ENCODE measurements around the gene DMPK. TPM values are rescaled to one million over a fixed set of nuclear protein-coding genes. Genes with fewer than 3 reads are reported as not detected.
A peak's percentile ranks its signal among the peaks of the same experiment; 100 is the strongest.

Gene DMPK
- total and polyA plus RNA-seq, 2 experiments from 2014 or later = 9.8 to 24.0 TPM

- ATAC-seq (peak; percentile 2), DNase-seq (ENCODE audit: low spot score) (peak; percentile 41)
- H3K27ac ChIP-seq (ENCODE audit: low read depth) = no peak overlapping the region
- no peak overlapping the region for H3K4me3 Mint-ChIP-seq
- no peaks in the 10 kb centered on the region for H3K27me3 ChIP-seq (ENCODE audit: insufficient read depth)
- peaks cover 31% of the 10 kb centered on the region for H3K4me1 ChIP-seq (ENCODE audit: insufficient read depth)
- peak overlapping the region; percentile 79 for H3K4me2 ChIP-seq
- no peaks in the 10 kb centered on the region for H3K36me3 Mint-ChIP-seq (ENCODE audit: low read depth)
- H3K27ac Mint-ChIP-seq = no peak overlapping the region
- no peaks in the 10 kb centered on the region for H3K36me3 ChIP-seq (ENCODE audit: insufficient read depth)
- no peaks in the 10 kb centered on the region for H4K20me1 ChIP-seq (replicated peaks; ENCODE audit: insufficient read depth)
- H3K4me1 Mint-ChIP-seq = peaks cover 21% of the 10 kb centered on the region
- TF ChIP-seq JUNB (IDR thresholded peaks at IDR 0.05; ENCODE audit: unreplicated experiment) (no peak), CTCF (conservative IDR thresholded peaks at IDR 0.05; ENCODE audit: low read depth in 2 of 2) (no peak), ETS1 (IDR thresholded peaks at IDR 0.05) (no peak), NANOG (IDR thresholded peaks at IDR 0.05; ENCODE audit: borderline replicate concordance) (no peak), CREB1 (CRISPR knock-in tag; IDR thresholded peaks at IDR 0.05; ENCODE audit: low read depth) (no peak), EZH2phosphoT487 (IDR thresholded peaks at IDR 0.05; ENCODE audit: unreplicated experiment) (no peak), ZNF462 (CRISPR knock-in tag; IDR thresholded peaks at IDR 0.05) (no peak), EZH2 (IDR thresholded peaks at IDR 0.05; ENCODE audit: low read depth, unreplicated experiment) (no peak), ZNF331 (CRISPR knock-in tag; IDR thresholded peaks at IDR 0.05; ENCODE audit: low read depth) (no peak), REST (IDR thresholded peaks at IDR 0.05; ENCODE audit: unreplicated experiment) (no peak), ZNF114 (CRISPR knock-in tag; IDR thresholded peaks at IDR 0.05) (no peak), STAT1 (IDR thresholded peaks at IDR 0.05; ENCODE audit: unreplicated experiment) (no peak), POLR2AphosphoS5 (IDR thresholded peaks at IDR 0.05; ENCODE audit: low read depth) (no peak)
- H3K27me3 Mint-ChIP-seq (ENCODE audit: insufficient read depth, low read depth, poor library complexity) = peaks cover 12% of the 10 kb centered on the region
- H3K9me2 ChIP-seq (ENCODE audit: insufficient read depth) = no peaks in the 10 kb centered on the region
- peak overlapping the region; percentile 44; the same call in 1 of the 2 replicates for H3K4me3 ChIP-seq
- no peaks in the 10 kb centered on the region for H3K79me2 ChIP-seq (replicated peaks; ENCODE audit: insufficient read depth)
- H3K9me3 Mint-ChIP-seq = no peaks in the 10 kb centered on the region
- peak overlapping the region; percentile 74; the same call in 1 of the 2 replicates for H2AFZ ChIP-seq
- H3F3A ChIP-seq (replicated peaks; ENCODE audit: low read depth) = 0 out of 2 replicates have a peak, but pooled peaks cover 6% of the 10 kb centered on the region
These were observed 18.5 kb downstream of the DMPK start for GRCh38 chr19:45763691-45764294.

Measured in GM23338 (cell line).